A549 (cell line): Measurements from ENCODE around the gene BICC1. TPM values are rescaled to one million over a fixed set of nuclear protein-coding genes. Genes with fewer than 3 reads are reported as not detected.

Experiments
- ATAC-seq, 2 experiments: fragments of 200-7000 bp in 1 of 2; fragments of >200 bp in 1 of 2; cut with Nextera tagmentation in 1 of 2; cut with Tn5 transposase in 1 of 2; 3 replicates each; pipeline versions ENCODE4 v1.8.0 to v1.9.1; 2018 to 2020; ENCODE audit warnings: mild to moderate bottlenecking in 1 of 2, moderate library complexity in 1 of 2
- CTCF ChIA-PET: fragments of 300-600 bp; sonication (Branson Sonifier 250); formaldehyde crosslinking; extraction: SDS; loops from one replicate; lab custom pipeline; 2021; ENCODE audit warnings: antibody characterized with exemption, inconsistent platforms; lab: Yijun Ruan, JAX
- POLR2A ChIA-PET: fragments of 350-600 bp; formaldehyde crosslinking; extraction: SDS; loops from one replicate; lab custom pipeline; 2021; ENCODE audit warnings: antibody characterized with exemption, inconsistent platforms; lab: Yijun Ruan, JAX
- DNase-seq, 2 experiments: peaks; one replicate each; pipeline versions ENCODE4 v3.0.0 to v3.0.0-alpha.2; 2011 to 2016; ENCODE audit warnings: low read depth in 1 of 2, low spot score in 1 of 2
- FAIRE-seq: peaks from 2 replicates; lab custom pipeline; 2011; peaks lifted over from hg19 to GRCh38; lab: Jason Lieb, UNC
- H3K27ac ChIP-seq, 2 experiments: fragments of >200 bp; sonication (Bioruptor Twin); formaldehyde crosslinking; 3 replicates each; pipeline ENCODE4 v1.5.1; 2016 to 2017
- H3K4me1 ChIP-seq: fragments of >200 bp; sonication (Bioruptor Twin); formaldehyde crosslinking; 3 replicates; pipeline ENCODE4 v1.6.1; 2016
- H3K4me2 ChIP-seq: fragments of >200 bp; sonication (Bioruptor Twin); formaldehyde crosslinking; 3 replicates; pipeline ENCODE4 v1.6.1; 2016
- H3K4me3 ChIP-seq: fragments of >200 bp; sonication (Bioruptor Twin); formaldehyde crosslinking; 3 replicates; pipeline ENCODE4 v1.5.1; 2016
- H3K9me3 ChIP-seq: fragments of >200 bp; sonication (Bioruptor Twin); formaldehyde crosslinking; 3 replicates; pipeline ENCODE4 v1.6.1; 2016
- BHLHE40 ChIP-seq: IDR thresholded peaks from 2 replicates; pipeline ENCODE4 v1.6.1; 2012; ENCODE audit warnings: low read depth, low read length, inconsistent platforms
- CHD2 ChIP-seq: fragments of 150-350 bp; IDR thresholded peaks from 2 replicates; pipeline ENCODE4 v1.6.1; 2014; ENCODE audit warnings: low read length; ENCODE audit not compliant: partially characterized antibody
- CHD4 ChIP-seq: fragments of 200-600 bp; sonication (generic); IDR thresholded peaks from 2 replicates; pipeline ENCODE4 v1.6.1; 2016; ENCODE audit warnings: antibody characterized with exemption, mild to moderate bottlenecking, borderline replicate concordance
- FOSL2 ChIP-seq, 2 experiments: fragments of 450-650 bp in 1 of 2; fragments of >200 bp in 1 of 2; sonication (Bioruptor Twin) in 1 of 2; formaldehyde crosslinking; IDR thresholded peaks; 2 replicates each; pipeline versions ENCODE4 v1.5.0 to v1.6.1; 2016 to 2020; ENCODE audit warnings: mild to moderate bottlenecking in 1 of 2, moderate library complexity in 1 of 2
- FOXS1 ChIP-seq: fragments of 250-450 bp; sonication (Bioruptor Pico); IDR thresholded peaks from 2 replicates; pipeline ENCODE4 v1.5.0; 2020; ENCODE audit warnings: mild to moderate bottlenecking, moderate library complexity
- HOXA7 ChIP-seq: fragments of 250-450 bp; sonication (Bioruptor Pico); IDR thresholded peaks from 2 replicates; pipeline ENCODE4 v1.5.0; 2020; ENCODE audit warnings: mild to moderate bottlenecking, moderate library complexity
- HOXB13 ChIP-seq: fragments of 250-450 bp; sonication (Bioruptor Pico); IDR thresholded peaks from 2 replicates; pipeline ENCODE4 v1.5.0; 2020; ENCODE audit warnings: low read depth, mild to moderate bottlenecking, moderate library complexity
- MAFK ChIP-seq: fragments of 450-650 bp; IDR thresholded peaks from 2 replicates; pipeline ENCODE4 v1.6.1; 2014; ENCODE audit not compliant: partially characterized antibody
- NFE2L2 ChIP-seq: fragments of 150-350 bp; conservative IDR thresholded peaks from 2 replicates; pipeline ENCODE4 v1.6.1; 2014; ENCODE audit warnings: low read length
- RAD21 ChIP-seq, 2 experiments: fragments of >200 bp in 1 of 2; sonication (Bioruptor Twin) in 1 of 2; formaldehyde crosslinking in 1 of 2; IDR thresholded peaks in 1 of 2; conservative IDR thresholded peaks in 1 of 2; 2 replicates in 1 of 2; 3 replicates in 1 of 2; pipeline ENCODE4 v1.6.1; 2012 to 2018; ENCODE audit warnings: inconsistent platforms in 1 of 2
- RARB ChIP-seq: fragments of 250-450 bp; sonication (Bioruptor Pico); IDR thresholded peaks from 2 replicates; pipeline ENCODE4 v1.8.0; 2021; ENCODE audit warnings: mild to moderate bottlenecking, moderate library complexity
- RFX5 ChIP-seq: fragments of 450-650 bp; IDR thresholded peaks from 2 replicates; pipeline ENCODE4 v1.7.1; 2014; ENCODE audit warnings: antibody characterized with exemption, mild to moderate bottlenecking, moderate library complexity
- RNF2 ChIP-seq: fragments of 200-600 bp; sonication (generic); IDR thresholded peaks from 2 replicates; pipeline ENCODE4 v1.6.1; 2016; ENCODE audit warnings: low read depth, mild to moderate bottlenecking, antibody characterized with exemption, moderate library complexity, borderline replicate concordance
- SMC3 ChIP-seq: fragments of >200 bp; sonication (Bioruptor Twin); formaldehyde crosslinking; IDR thresholded peaks from 3 replicates; pipeline ENCODE4 v1.6.1; 2018; ENCODE audit warnings: inconsistent platforms
- SREBF2 ChIP-seq: fragments of 450-650 bp; IDR thresholded peaks from 2 replicates; pipeline ENCODE4 v1.6.1; 2014; ENCODE audit warnings: mild to moderate bottlenecking, moderate library complexity
- ZNF302 ChIP-seq: fragments of 250-450 bp; sonication (Bioruptor Pico); IDR thresholded peaks from 2 replicates; pipeline ENCODE4 v1.9.0; 2021; ENCODE audit warnings: inconsistent platforms, mild to moderate bottlenecking, moderate library complexity
- WGBS: methylation state at CpG from one replicate; pipeline ENCODE4 v1.1.6; 2017; ENCODE audit errors: missing lambda C conversion rate; 5-methylcytosine and 5-hydroxymethylcytosine counted together
- polyA plus RNA-seq, 4 experiments: library from polyadenylated mRNA; depleted of rRNA in 3 of 4; stranded (reverse); fragments of >200 nt; fragmentation: RNase III in 1 of 4; extraction: RNeasy Plus Mini Kit Qiagen cat#74134 plus additional on column Dnase treatment in 1 of 4; gene quantifications; 2 replicates in 3 of 4; 3 replicates in 1 of 4; pipeline ENCODE4 v1.2.3, GENCODE V29; 2011 to 2017
- TF ChIP-seq, protein P1 (sequence below): fragments of 450-650 bp; IDR thresholded peaks from 2 replicates; pipeline ENCODE4 v1.6.1; 2014; ENCODE audit warnings: antibody characterized with exemption
- TF ChIP-seq, protein P2 (sequence below): fragments of >200 bp; sonication (Bioruptor Twin); formaldehyde crosslinking; IDR thresholded peaks from 2 replicates; pipeline ENCODE4 v1.6.1; 2016
- TF ChIP-seq, protein P3 (sequence below): fragments of 250-450 bp; sonication (Bioruptor Pico); IDR thresholded peaks from 2 replicates; pipeline ENCODE4 v1.5.0; 2021; ENCODE audit warnings: mild to moderate bottlenecking, moderate library complexity, borderline replicate concordance

BICC1 gene
- polyA plus RNA-seq, 2 of the 4 experiments (the other 2 are of a cell fraction), result 36.9 to 56.8 TPM

DNA sequence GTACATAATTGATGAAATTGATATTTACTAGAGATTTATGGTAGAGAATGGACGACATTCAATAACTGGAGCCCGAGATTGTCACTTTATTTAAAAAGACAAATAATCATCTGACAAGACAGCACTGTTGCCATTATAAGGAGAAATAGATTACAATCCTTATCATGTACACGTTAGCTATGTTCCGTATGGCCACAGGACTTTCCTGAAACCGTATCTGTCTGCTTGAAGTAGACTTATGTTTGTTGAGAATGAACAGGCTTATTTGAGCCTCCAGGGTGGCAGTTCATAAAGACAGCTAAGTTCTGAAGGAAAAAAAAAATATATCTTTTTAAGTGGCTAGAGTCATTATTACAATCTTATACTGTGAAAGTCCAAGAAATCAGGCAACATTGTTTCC lies 317.2 kb downstream of the BICC1 start:
- FAIRE-seq (no peak), ATAC-seq (no peak), DNase-seq (no peak)
- POLR2A ChIA-PET, result no interaction called here
- CTCF ChIA-PET, result interaction anchor here (1.1 kb wide), 1 partner anchor 122 kb away, joined by 4 read pairs; no protein-coding TSS in a partner anchor
- H3K9me3 ChIP-seq, result no peaks in the 10 kb centered on the region
- no peak overlapping the region for H3K4me2 ChIP-seq
- no peak overlapping the region for H3K4me3 ChIP-seq
- H3K27ac ChIP-seq, result no peak overlapping the region
- no peaks in the 10 kb centered on the region for H3K4me1 ChIP-seq
- no peak for TF ChIP-seq CHD2
- TF ChIP-seq, all 56 proteins: peak for 0
- WGBS, result 89% methylated on average over 5 of the region's 5 CpGs

DNA sequence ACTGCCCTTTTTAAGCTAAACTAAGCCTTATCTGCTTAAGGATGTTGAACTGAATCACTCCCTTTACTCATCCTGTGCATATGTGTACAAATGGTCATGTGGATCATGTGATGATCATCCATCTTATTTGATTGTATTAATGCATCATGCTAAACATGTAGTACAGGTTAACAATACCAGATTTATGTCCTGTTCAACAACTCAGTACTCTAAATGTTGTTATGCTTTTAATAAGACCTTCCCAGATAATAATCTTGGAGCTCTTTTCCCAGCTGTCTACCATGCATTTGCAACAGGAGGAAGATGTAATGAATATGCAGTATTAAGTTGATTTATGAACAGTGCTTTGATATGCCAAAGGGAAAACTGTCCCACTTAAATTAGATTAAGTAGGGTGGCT lies 318.0 kb downstream of the BICC1 start:
- H3K4me2 ChIP-seq, result no peak overlapping the region
- DNase-seq (no peak), FAIRE-seq (peak; percentile 59)
- H3K4me1 ChIP-seq, result no peaks in the 10 kb centered on the region
- POLR2A ChIA-PET, result no interaction called here
- no peaks in the 10 kb centered on the region for H3K9me3 ChIP-seq
- no peak overlapping the region for H3K4me3 ChIP-seq
- TF ChIP-seq RNF2 (no peak), SMC3 (no peak), HOXA7 (CRISPR knock-in tag) (no peak)
- TF ChIP-seq, protein P1, sequence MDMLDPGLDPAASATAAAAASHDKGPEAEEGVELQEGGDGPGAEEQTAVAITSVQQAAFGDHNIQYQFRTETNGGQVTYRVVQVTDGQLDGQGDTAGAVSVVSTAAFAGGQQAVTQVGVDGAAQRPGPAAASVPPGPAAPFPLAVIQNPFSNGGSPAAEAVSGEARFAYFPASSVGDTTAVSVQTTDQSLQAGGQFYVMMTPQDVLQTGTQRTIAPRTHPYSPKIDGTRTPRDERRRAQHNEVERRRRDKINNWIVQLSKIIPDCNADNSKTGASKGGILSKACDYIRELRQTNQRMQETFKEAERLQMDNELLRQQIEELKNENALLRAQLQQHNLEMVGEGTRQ, result no peak
- TF ChIP-seq, all 56 proteins: peak for 0
- H3K27ac ChIP-seq, result no peak overlapping the region
- CTCF ChIA-PET, result no interaction called here
- ATAC-seq, result no peak

DNA sequence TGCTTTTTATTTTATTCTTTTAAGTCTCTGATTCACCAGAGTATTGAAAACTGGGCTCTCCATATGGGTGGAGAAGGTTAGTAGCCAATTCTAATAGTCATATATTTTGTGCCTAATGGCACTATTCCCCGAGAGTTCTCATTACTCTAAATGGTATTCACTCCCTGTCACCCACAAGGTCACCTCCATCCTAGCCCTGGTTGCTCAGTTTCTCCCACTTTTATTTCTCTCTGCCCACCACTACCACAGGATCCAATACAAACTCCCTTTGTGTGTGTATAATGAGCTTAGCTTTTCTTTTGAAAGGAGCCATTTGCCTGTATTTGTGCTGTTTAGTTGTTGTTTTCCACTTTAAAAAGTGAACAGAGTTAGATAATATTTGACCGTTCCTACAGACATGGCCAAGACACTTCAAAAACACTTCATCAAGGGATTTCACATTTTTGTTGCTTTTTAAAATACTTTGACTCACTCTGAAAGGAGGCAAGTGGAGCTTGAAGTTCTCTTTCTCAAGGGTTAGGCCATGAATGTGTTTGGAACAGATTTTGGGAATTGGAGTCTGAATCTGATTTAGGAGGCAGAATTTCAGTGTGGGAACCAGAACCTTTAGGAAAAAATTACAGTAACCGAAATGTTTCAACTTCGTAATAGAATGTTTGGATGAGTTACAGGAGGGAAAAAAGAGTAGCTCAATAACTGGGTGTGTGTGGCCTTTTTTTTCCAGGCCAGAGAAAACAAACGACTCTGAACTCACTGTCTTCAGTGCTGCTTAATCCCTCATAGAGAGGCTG lies 321.3 kb downstream of the BICC1 start:
- ChIA-PET POLR2A (no interaction called here), CTCF (interaction anchor here (2.1 kb wide), 1 partner anchor 10 kb away, joined by 8 read pairs; no protein-coding TSS in a partner anchor)
- Histone ChIP-seq H3K4me2 (no peak overlapping the region), H3K4me3 (no peak overlapping the region), H3K4me1 (no peaks in the 10 kb centered on the region), H3K9me3 (no peaks in the 10 kb centered on the region), H3K27ac (no peak overlapping the region)
- ATAC-seq, result no peak
- TF ChIP-seq NFE2L2 (no peak), HOXA7 (CRISPR knock-in tag) (peak; percentile 21; the same call in 1 of the 2 replicates), RFX5 (no peak), SREBF2 (no peak), ZNF302 (CRISPR knock-in tag) (no peak), FOXS1 (CRISPR knock-in tag) (no peak), RAD21 (conservative IDR thresholded peaks at IDR 0.05 in 1 of 2, IDR thresholded peaks at IDR 0.05 in 1 of 2) (no peak), CHD4 (no peak)
- FAIRE-seq, result no peak
- WGBS, result 89% methylated on average over 5 of the region's 5 CpGs
- DNase-seq, result no peak

DNA sequence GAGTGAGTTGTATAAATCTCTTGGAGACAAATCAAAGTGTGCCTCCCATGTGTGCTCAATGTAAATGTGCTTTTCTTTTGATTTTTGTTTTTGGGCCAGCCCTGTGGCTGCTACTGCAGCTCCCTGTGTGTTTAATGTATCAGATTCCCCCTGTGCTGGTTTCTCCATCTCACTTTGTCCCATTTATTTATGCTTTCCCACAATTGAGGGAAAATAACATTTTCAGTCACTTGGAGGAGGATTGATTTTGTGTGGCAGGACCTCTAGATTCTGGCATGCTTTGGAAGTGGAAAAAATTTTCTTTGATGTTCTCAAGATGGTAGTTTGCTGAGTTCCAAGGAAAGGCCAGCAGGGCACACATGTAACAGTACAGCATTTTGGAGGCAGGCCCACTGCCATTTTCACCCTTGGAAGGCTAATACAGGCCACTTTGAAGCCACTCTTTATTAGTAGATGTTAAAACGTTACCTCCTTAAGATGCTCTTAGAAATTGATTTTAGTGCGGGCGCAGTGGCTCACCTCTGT lies 323.6 kb downstream of the BICC1 start:
- TF ChIP-seq CHD2 (no peak), HOXA7 (CRISPR knock-in tag) (no peak), BHLHE40 (no peak)
- no peak for FAIRE-seq

DNA sequence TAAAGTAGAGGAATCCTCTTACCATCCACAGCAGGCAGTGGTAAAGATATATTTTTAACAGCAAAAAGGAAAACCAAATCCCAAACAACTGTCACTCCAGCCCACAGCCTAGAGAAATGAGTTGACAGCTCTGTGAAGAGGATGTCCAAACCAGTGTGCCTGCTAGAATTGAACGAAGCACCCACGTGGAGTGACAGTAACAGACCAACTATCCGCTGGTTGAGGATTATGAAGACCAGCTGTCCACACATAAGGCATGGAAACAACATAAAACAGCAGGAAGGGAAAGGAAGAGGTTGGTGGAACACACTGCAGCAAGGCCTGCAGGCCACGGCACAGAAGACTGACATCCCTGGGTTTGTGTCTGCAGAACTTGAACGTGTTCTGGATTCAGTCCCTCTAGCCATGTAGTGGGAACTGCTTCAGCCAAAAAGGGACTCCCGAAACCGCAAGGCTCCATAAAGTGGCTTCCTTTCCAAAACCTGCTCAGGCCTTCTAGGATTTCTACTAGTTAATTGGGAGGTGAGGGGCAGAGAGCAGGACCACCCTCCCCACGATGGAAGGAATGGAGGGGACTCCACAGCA lies 324.4 kb downstream of the BICC1 start:
- ChIA-PET POLR2A (no interaction called here), CTCF (no interaction called here)
- ATAC-seq (no peak; a peak in 1 of 6 replicates), DNase-seq (no peak), FAIRE-seq (no peak)
- TF ChIP-seq RARB (CRISPR knock-in tag) (no peak), CHD2 (no peak), RAD21 (conservative IDR thresholded peaks at IDR 0.05 in 1 of 2, IDR thresholded peaks at IDR 0.05 in 1 of 2) (no peak), MAFK (no peak), HOXB13 (CRISPR knock-in tag) (no peak), FOSL2 (IDR thresholded peaks at IDR 0.05) (no peak), FOSL2 (CRISPR knock-in tag; IDR thresholded peaks at IDR 0.05) (no peak), ZNF302 (CRISPR knock-in tag) (no peak), SREBF2 (no peak), HOXA7 (CRISPR knock-in tag) (no peak), CHD4 (no peak)
- TF ChIP-seq, protein P2, sequence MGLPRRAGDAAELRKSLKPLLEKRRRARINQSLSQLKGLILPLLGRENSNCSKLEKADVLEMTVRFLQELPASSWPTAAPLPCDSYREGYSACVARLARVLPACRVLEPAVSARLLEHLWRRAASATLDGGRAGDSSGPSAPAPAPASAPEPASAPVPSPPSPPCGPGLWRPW, result no peak
- TF ChIP-seq, protein P1, result no peak
- TF ChIP-seq, protein P3, sequence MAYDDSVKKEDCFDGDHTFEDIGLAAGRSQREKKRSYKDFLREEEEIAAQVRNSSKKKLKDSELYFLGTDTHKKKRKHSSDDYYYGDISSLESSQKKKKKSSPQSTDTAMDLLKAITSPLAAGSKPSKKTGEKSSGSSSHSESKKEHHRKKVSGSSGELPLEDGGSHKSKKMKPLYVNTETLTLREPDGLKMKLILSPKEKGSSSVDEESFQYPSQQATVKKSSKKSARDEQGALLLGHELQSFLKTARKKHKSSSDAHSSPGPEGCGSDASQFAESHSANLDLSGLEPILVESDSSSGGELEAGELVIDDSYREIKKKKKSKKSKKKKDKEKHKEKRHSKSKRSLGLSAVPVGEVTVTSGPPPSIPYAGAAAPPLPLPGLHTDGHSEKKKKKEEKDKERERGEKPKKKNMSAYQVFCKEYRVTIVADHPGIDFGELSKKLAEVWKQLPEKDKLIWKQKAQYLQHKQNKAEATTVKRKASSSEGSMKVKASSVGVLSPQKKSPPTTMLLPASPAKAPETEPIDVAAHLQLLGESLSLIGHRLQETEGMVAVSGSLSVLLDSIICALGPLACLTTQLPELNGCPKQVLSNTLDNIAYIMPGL (CRISPR knock-in tag), result no peak
- H3K4me2 ChIP-seq, result no peak overlapping the region
- no peak overlapping the region for H3K27ac ChIP-seq
- H3K9me3 ChIP-seq, result no peaks in the 10 kb centered on the region
- 94% methylated on average over 7 of the region's 8 CpGs for WGBS
- no peaks in the 10 kb centered on the region for H3K4me1 ChIP-seq
- H3K4me3 ChIP-seq, result no peak overlapping the region

More for the DNA sequence above, 323.6 kb downstream of the BICC1 start:
- WGBS, result 80% methylated on average over 3 of the region's 3 CpGs
- ChIA-PET CTCF (no interaction called here), POLR2A (no interaction called here)
- ATAC-seq (no peak), DNase-seq (no peak)
- H3K4me3 ChIP-seq, result no peak overlapping the region
- no peak overlapping the region for H3K4me2 ChIP-seq
- H3K9me3 ChIP-seq, result no peaks in the 10 kb centered on the region
- H3K4me1 ChIP-seq, result no peaks in the 10 kb centered on the region
- H3K27ac ChIP-seq, result no peak overlapping the region
